Measurements from ENCODE around the gene ARL11.

Gene ARL11

GRCh38 chr13:49670828-49671227, 42.5 kb downstream of the ARL11 start:
- WGBS, 2 experiments (ENCODE audit: insufficient coverage in 2 of 2): 89 to 95% methylated on average over 4 of the region's 5 CpGs
- peaks cover 41% of the 10 kb centered on the region for H3K36me3 ChIP-seq (ENCODE audit: control insufficient read depth, insufficient read depth, low read length)
- peaks cover 7% of the 10 kb centered on the region for H3K4me1 ChIP-seq (ENCODE audit: control insufficient read depth, insufficient read depth, low read length, poor library complexity, severe bottlenecking)
- H3K9me3 ChIP-seq (ENCODE audit: control insufficient read depth, low read length): no peaks in the 10 kb centered on the region
- no peak overlapping the region for H3K27ac ChIP-seq (ENCODE audit: low read depth, low read length, severe bottlenecking)
- H3K4me3 ChIP-seq (ENCODE audit: extremely low read depth, insufficient read depth, low read length, poor library complexity, severe bottlenecking): no peak overlapping the region

- Histone ChIP-seq H3K4me1 (ENCODE audit: control insufficient read depth, insufficient read depth, low read length, poor library complexity, severe bottlenecking) (no peaks in the 10 kb centered on the region), H3K27ac (ENCODE audit: low read depth, low read length, severe bottlenecking) (no peak overlapping the region), H3K4me3 (ENCODE audit: extremely low read depth, insufficient read depth, low read length, poor library complexity, severe bottlenecking) (no peak overlapping the region), H3K36me3 (ENCODE audit: control insufficient read depth, insufficient read depth, low read length) (peaks cover 53% of the 10 kb centered on the region), H3K9me3 (ENCODE audit: control insufficient read depth, low read length) (peaks cover 7% of the 10 kb centered on the region)
- WGBS, 2 experiments (ENCODE audit: insufficient coverage in 2 of 2): 90 to 92% methylated on average over 2 to 4 of the region's 6 CpGs
These were observed 48.4 kb downstream of the ARL11 start for GRCh38 chr13:49676581-49677298.

- H3K36me3 ChIP-seq (ENCODE audit: control insufficient read depth, insufficient read depth, low read length): peaks cover 53% of the 10 kb centered on the region
- WGBS, 2 experiments (ENCODE audit: insufficient coverage in 2 of 2): 95% methylated on average over 27 to 36 of the region's 48 CpGs
- H3K9me3 ChIP-seq (ENCODE audit: control insufficient read depth, low read length): peaks cover 7% of the 10 kb centered on the region
- no peaks in the 10 kb centered on the region for H3K4me1 ChIP-seq (ENCODE audit: control insufficient read depth, insufficient read depth, low read length, poor library complexity, severe bottlenecking)
- H3K4me3 ChIP-seq (ENCODE audit: extremely low read depth, insufficient read depth, low read length, poor library complexity, severe bottlenecking): no peak overlapping the region
- H3K27ac ChIP-seq (ENCODE audit: low read depth, low read length, severe bottlenecking): no peak overlapping the region
These were observed 50.0 kb downstream of the ARL11 start for GRCh38 chr13:49678191-49678914.

- Histone ChIP-seq H3K27ac (ENCODE audit: low read depth, low read length, severe bottlenecking) (no peak overlapping the region), H3K9me3 (ENCODE audit: control insufficient read depth, low read length) (peaks cover 7% of the 10 kb centered on the region), H3K36me3 (ENCODE audit: control insufficient read depth, insufficient read depth, low read length) (peaks cover 57% of the 10 kb centered on the region), H3K4me1 (ENCODE audit: control insufficient read depth, insufficient read depth, low read length, poor library complexity, severe bottlenecking) (no peaks in the 10 kb centered on the region), H3K4me3 (ENCODE audit: extremely low read depth, insufficient read depth, low read length, poor library complexity, severe bottlenecking) (no peak overlapping the region)
- WGBS, 2 experiments (ENCODE audit: insufficient coverage in 2 of 2): 97 to 100% methylated on average over 3 of the region's 3 CpGs
These were observed 50.9 kb downstream of the ARL11 start for GRCh38 chr13:49679246-49679645.

GRCh38 chr13:49681842-49682435, 53.6 kb downstream of the ARL11 start:
- Histone ChIP-seq H3K27ac (ENCODE audit: low read depth, low read length, severe bottlenecking) (no peak overlapping the region), H3K4me1 (ENCODE audit: control insufficient read depth, insufficient read depth, low read length, poor library complexity, severe bottlenecking) (no peaks in the 10 kb centered on the region), H3K9me3 (ENCODE audit: control insufficient read depth, low read length) (peaks cover 7% of the 10 kb centered on the region), H3K4me3 (ENCODE audit: extremely low read depth, insufficient read depth, low read length, poor library complexity, severe bottlenecking) (no peak overlapping the region), H3K36me3 (ENCODE audit: control insufficient read depth, insufficient read depth, low read length) (peaks cover 56% of the 10 kb centered on the region)
- WGBS, 2 experiments (ENCODE audit: insufficient coverage in 2 of 2): 88 to 90% methylated on average over 1 to 4 of the region's 4 CpGs

Data from mesodermal cell (in vitro differentiated cells).